Mesenchymal stem cell (in vitro differentiated cells and primary cell): ENCODE results near the gene DHRSX.
"Not testable (repeated sequence)": the region's sequence is repeated elsewhere in the genome, so short reads cannot be mapped to it uniquely, and the experiment has no call there.

ENCODE experiments used
- DNase-seq: peaks from one replicate; pipeline ENCODE4 v3.0.0-alpha.2; 2013
- H2AFZ ChIP-seq: one replicate; pipeline ENCODE4 v1.6.1; 2013; ENCODE audit warnings: low read depth, mild to moderate bottlenecking, control low read depth, inconsistent platforms, low read length, moderate library complexity
- H2AK5ac ChIP-seq: 2 replicates; pipeline ENCODE4 v1.6.1; 2013; ENCODE audit warnings: low read length, moderate library complexity, mild to moderate bottlenecking, inconsistent platforms; ENCODE audit not compliant: severe bottlenecking
- H2BK120ac ChIP-seq: one replicate; pipeline ENCODE4 v1.6.1; 2013; ENCODE audit warnings: low read depth, mild to moderate bottlenecking, inconsistent platforms, low read length, moderate library complexity
- H2BK12ac ChIP-seq, 2 experiments: one replicate each; pipeline ENCODE4 v1.6.1; 2013; ENCODE audit warnings: inconsistent platforms in 2 of 2, low read length in 2 of 2, mild to moderate bottlenecking in 2 of 2, moderate library complexity in 2 of 2, control low read depth in 1 of 2
- H2BK15ac ChIP-seq: one replicate; pipeline ENCODE4 v1.6.1; 2013; ENCODE audit warnings: mild to moderate bottlenecking, low read depth, inconsistent platforms; ENCODE audit not compliant: poor library complexity, severe bottlenecking
- H2BK5ac ChIP-seq: 2 replicates; pipeline ENCODE4 v1.6.1; 2013; ENCODE audit warnings: low read depth, mild to moderate bottlenecking, low read length, control low read depth, inconsistent platforms; ENCODE audit not compliant: poor library complexity, severe bottlenecking
- H3K14ac ChIP-seq, 2 experiments: one replicate each; pipeline ENCODE4 v1.6.1; 2013; ENCODE audit warnings: inconsistent platforms in 2 of 2, low read length in 2 of 2, control low read depth in 1 of 2, mild to moderate bottlenecking in 1 of 2, moderate library complexity in 1 of 2
- H3K18ac ChIP-seq, 2 experiments: one replicate each; pipeline ENCODE4 v1.6.1; 2013; ENCODE audit warnings: inconsistent platforms in 2 of 2, low read length in 2 of 2, control low read depth in 1 of 2, low read depth in 1 of 2, mild to moderate bottlenecking in 1 of 2
- H3K23ac ChIP-seq, 2 experiments: one replicate each; pipeline ENCODE4 v1.6.1; 2013; ENCODE audit warnings: inconsistent platforms in 2 of 2, low read length in 2 of 2, mild to moderate bottlenecking in 2 of 2, moderate library complexity in 2 of 2, control low read depth in 1 of 2
- H3K27ac ChIP-seq: 2 replicates; pipeline ENCODE4 v1.5.1; 2013; ENCODE audit warnings: mild to moderate bottlenecking, moderate library complexity, low read length, control low read depth, inconsistent platforms; ENCODE audit not compliant: poor library complexity, severe bottlenecking
- H3K27me3 ChIP-seq, 2 experiments: 2 replicates each; pipeline versions ENCODE4 v1.6.1 to v1.7.0; 2013; ENCODE audit warnings: low read length in 2 of 2, mild to moderate bottlenecking in 2 of 2, moderate library complexity in 2 of 2, control low read depth in 1 of 2, inconsistent platforms in 1 of 2; ENCODE audit not compliant: control insufficient read depth in 1 of 2, insufficient read depth in 1 of 2
- H3K36me3 ChIP-seq, 2 experiments: 2 replicates each; pipeline versions ENCODE4 v1.6.1 to v1.7.0; 2013; ENCODE audit warnings: low read length in 2 of 2, control low read depth in 1 of 2, inconsistent platforms in 1 of 2, low read depth in 1 of 2, mild to moderate bottlenecking in 1 of 2; ENCODE audit not compliant: insufficient read depth in 2 of 2, control insufficient read depth in 1 of 2
- H3K4ac ChIP-seq, 2 experiments: one replicate each; pipeline ENCODE4 v1.6.1; 2013; ENCODE audit warnings: inconsistent platforms in 2 of 2, low read length in 2 of 2, mild to moderate bottlenecking in 2 of 2, moderate library complexity in 2 of 2, control low read depth in 1 of 2, low read depth in 1 of 2
- H3K4me1 ChIP-seq: 2 replicates; pipeline ENCODE4 v1.6.1; 2013; ENCODE audit warnings: low read depth, low read length, control low read depth; ENCODE audit not compliant: control insufficient read depth, insufficient read depth
- H3K4me2 ChIP-seq: 2 replicates; pipeline ENCODE4 v1.6.1; 2013; ENCODE audit warnings: low read length, mild to moderate bottlenecking, inconsistent platforms; ENCODE audit not compliant: poor library complexity, severe bottlenecking
- H3K4me3 ChIP-seq, 2 experiments: 2 replicates each; pipeline versions ENCODE4 v1.5.1 to v1.7.0; 2013; ENCODE audit warnings: low read length in 2 of 2, mild to moderate bottlenecking in 2 of 2, control low read depth in 1 of 2, low read depth in 1 of 2; ENCODE audit not compliant: insufficient read depth in 1 of 2
- H3K79me1 ChIP-seq: replicated peaks from 2 replicates; pipeline ENCODE4 v1.6.1; 2013; ENCODE audit warnings: mild to moderate bottlenecking, control low read depth, low read length, inconsistent platforms; ENCODE audit not compliant: poor library complexity, severe bottlenecking
- H3K9ac ChIP-seq: 2 replicates; pipeline ENCODE4 v1.7.0; 2013; ENCODE audit warnings: mild to moderate bottlenecking, low read length, moderate library complexity
- H3K9me3 ChIP-seq: 2 replicates; pipeline ENCODE4 v1.7.0; 2013; ENCODE audit warnings: mild to moderate bottlenecking, low read length; ENCODE audit not compliant: control insufficient read depth
- H4K8ac ChIP-seq: one replicate; pipeline ENCODE4 v1.6.1; 2013; ENCODE audit warnings: inconsistent platforms, mild to moderate bottlenecking, low read length, moderate library complexity
- H4K91ac ChIP-seq: one replicate; pipeline ENCODE4 v1.6.1; 2013; ENCODE audit warnings: mild to moderate bottlenecking, low read length, inconsistent platforms
- WGBS: methylation state at CpG from one replicate; pipeline ENCODE4 v1.1.7; 2013; ENCODE audit warnings: mixed read lengths; 5-methylcytosine and 5-hydroxymethylcytosine counted together

Gene DHRSX

DNA sequence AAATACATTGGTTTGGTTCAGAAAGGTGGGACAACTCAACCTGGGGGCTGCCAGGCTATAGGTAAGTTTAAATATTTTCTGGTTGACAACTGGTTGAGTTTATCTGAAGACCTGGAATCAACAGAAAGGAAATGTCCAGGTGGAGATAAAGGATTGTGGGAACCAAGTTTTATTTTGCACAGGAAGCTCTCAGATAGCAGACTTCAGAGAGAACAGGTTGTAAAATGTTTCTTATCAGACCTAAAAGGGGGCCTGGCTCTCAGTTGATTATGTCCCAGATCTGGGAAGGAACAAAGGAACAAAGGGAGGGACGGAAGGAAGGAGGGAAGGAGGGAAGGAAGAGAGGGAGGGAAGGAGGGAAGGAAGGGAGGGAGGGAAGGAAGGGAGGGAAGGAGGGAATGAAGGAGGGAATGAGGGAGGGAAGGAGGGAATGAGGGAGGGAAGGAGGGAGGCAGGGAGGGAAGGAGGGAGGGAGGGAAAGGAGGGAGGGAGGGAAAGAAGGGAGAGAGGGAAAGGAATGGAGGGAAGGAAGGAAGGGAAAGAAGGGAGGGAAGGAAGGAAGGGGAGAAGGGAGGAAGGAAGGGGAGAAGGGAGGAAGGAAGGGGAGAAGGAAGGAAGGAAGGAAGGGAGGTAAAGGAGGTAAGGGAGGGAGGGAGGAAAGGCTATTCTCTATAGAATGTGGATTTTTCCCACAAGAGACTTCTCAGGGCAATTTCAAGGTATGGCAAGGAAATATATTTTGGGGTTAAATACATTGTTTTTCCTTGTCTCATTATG is 186.7 kb downstream of the DHRSX start:
- no peak overlapping the region for H3K27ac ChIP-seq
- no peaks in the 10 kb centered on the region for H3K27me3 ChIP-seq
- H3K4ac ChIP-seq, result no peak overlapping the region
- no peaks in the 10 kb centered on the region for H3K36me3 ChIP-seq
- no peak overlapping the region for H2BK15ac ChIP-seq
- H2BK5ac ChIP-seq, result no peak overlapping the region
- no peak overlapping the region for H3K4me3 ChIP-seq
- H2BK12ac ChIP-seq, result no peak overlapping the region
- no peaks in the 10 kb centered on the region for H3K4me1 ChIP-seq
- H3K23ac ChIP-seq, result no peak overlapping the region
- no peak overlapping the region for H3K4me2 ChIP-seq
- no peak for DNase-seq
- H3K14ac ChIP-seq, result no peak overlapping the region
- H2AFZ ChIP-seq, result no peak overlapping the region
- H2AK5ac ChIP-seq, result no peak overlapping the region
- H3K9ac ChIP-seq, result no peak overlapping the region
- H4K91ac ChIP-seq, result no peak overlapping the region
- no peak overlapping the region for H4K8ac ChIP-seq
- H3K9me3 ChIP-seq, result peaks cover 4% of the 10 kb centered on the region
- 92% methylated on average over 1 of the region's 1 CpG for WGBS
- H3K79me1 ChIP-seq, result peaks cover 2% of the 10 kb centered on the region
- no peak overlapping the region for H3K18ac ChIP-seq
- H2BK120ac ChIP-seq, result no peak overlapping the region

- WGBS, result 96% methylated on average over 4 of the region's 5 CpGs
- H3K18ac ChIP-seq, H4K91ac ChIP-seq, H3K14ac ChIP-seq, H3K79me1 ChIP-seq, H3K23ac ChIP-seq, H3K36me3 ChIP-seq, H3K4me1 ChIP-seq, H3K4me2 ChIP-seq, H4K8ac ChIP-seq, DNase-seq, H2BK12ac ChIP-seq, H2BK5ac ChIP-seq, H2AFZ ChIP-seq, H2AK5ac ChIP-seq, H3K4ac ChIP-seq, H3K4me3 ChIP-seq, H3K9ac ChIP-seq, H3K27ac ChIP-seq, H3K27me3 ChIP-seq, H2BK120ac ChIP-seq, H2BK15ac ChIP-seq, H3K9me3 ChIP-seq: not testable (repeated sequence)
Observed at GRCh38 chrX:2312061-2312591, 188.7 kb downstream of the DHRSX start.

DNA sequence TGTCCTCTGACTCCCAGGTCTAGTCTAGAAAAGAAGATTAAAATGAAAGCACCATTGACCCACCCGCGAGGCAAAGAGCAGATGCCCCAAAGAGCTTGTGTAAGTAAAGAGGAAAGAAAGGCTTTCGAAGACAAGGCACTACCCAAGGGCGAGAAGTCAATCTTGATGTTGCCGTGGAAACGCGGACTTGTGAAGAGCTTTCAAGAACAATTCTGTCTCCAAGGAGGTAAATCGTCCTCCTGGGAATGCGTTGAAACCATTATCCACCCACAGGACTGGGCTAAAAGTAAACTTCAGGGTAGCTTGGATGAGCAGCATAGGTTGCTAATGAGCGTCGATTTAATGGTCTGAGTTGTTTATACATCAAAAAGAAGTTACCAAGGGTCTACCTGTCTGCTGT is 189.3 kb downstream of the DHRSX start:
- Histone ChIP-seq H3K4me1 (no peaks in the 10 kb centered on the region), H2AK5ac (no peak overlapping the region), H4K91ac (no peak overlapping the region), H2BK15ac (no peak overlapping the region), H3K9me3 (peaks cover 4% of the 10 kb centered on the region), H3K27ac (no peak overlapping the region), H2AFZ (no peak overlapping the region), H3K79me1 (peaks cover 2% of the 10 kb centered on the region), H3K4ac (no peak overlapping the region), H3K23ac (no peak overlapping the region), H2BK5ac (no peak overlapping the region), H2BK120ac (no peak overlapping the region), H3K9ac (no peak overlapping the region), H2BK12ac (no peak overlapping the region), H3K4me3 (no peak overlapping the region), H3K14ac (no peak overlapping the region), H3K27me3 (no peaks in the 10 kb centered on the region), H4K8ac (no peak overlapping the region), H3K18ac (no peak overlapping the region), H3K4me2 (no peak overlapping the region), H3K36me3 (no peaks in the 10 kb centered on the region)
- WGBS, result 72% methylated on average over 8 of the region's 11 CpGs
- no peak for DNase-seq

DNA sequence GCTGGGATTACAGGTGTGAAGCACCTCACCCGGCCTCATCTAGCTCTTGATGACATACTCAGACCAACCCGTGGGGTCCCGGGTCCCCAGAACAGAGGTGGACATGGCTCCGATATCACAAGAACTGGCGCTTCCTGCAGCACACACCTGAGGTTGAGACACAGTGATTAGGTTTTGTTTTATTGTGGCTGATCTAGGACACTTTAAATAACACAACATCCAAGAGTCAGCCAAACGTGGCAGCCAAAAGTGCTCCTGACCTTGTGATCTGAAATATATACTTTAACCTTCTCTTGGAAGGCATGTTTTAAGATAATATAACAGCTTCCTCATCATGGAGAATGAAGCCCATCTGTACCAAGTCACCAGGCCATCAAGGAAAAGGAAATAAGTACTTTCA is 198.9 kb downstream of the DHRSX start:
- H3K79me1 ChIP-seq, result peaks cover 3% of the 10 kb centered on the region
- no peak overlapping the region for H3K4ac ChIP-seq
- no peak overlapping the region for H3K27ac ChIP-seq
- WGBS, result 100% methylated on average over 3 of the region's 6 CpGs
- no peak overlapping the region for H3K18ac ChIP-seq
- no peak overlapping the region for H3K9ac ChIP-seq
- no peak overlapping the region for H2BK5ac ChIP-seq
- H3K36me3 ChIP-seq, result no peaks in the 10 kb centered on the region
- H4K8ac ChIP-seq, result no peak overlapping the region
- DNase-seq, result no peak
- no peak overlapping the region for H2BK120ac ChIP-seq
- no peak overlapping the region for H3K23ac ChIP-seq
- H3K4me3 ChIP-seq, result no peak overlapping the region
- H2AFZ ChIP-seq, result no peak overlapping the region
- no peaks in the 10 kb centered on the region for H3K27me3 ChIP-seq
- H3K14ac ChIP-seq, result no peak overlapping the region
- H3K4me1 ChIP-seq, result no peaks in the 10 kb centered on the region
- H2BK15ac ChIP-seq, result no peak overlapping the region
- H4K91ac ChIP-seq, result no peak overlapping the region
- no peak overlapping the region for H3K4me2 ChIP-seq
- H3K9me3 ChIP-seq, result no peaks in the 10 kb centered on the region
- H2AK5ac ChIP-seq, result no peak overlapping the region
- H2BK12ac ChIP-seq, result no peak overlapping the region
